Activated CD4-positive, alpha-beta T cell treated with anti-CD3 and anti-CD28 coated beads, Interleukin-10, Interleukin-2, amounts not matched to agents 100 ng/mL and 50 ng/mL, durations not matched to agents 16 hours and 8 hours (primary cell): ENCODE measurements around the gene PRODH2.

Experiments used
- DNase-seq: peaks from one replicate; pipeline ENCODE4 v3.0.0-alpha.2; 2020

Gene PRODH2, protein sequence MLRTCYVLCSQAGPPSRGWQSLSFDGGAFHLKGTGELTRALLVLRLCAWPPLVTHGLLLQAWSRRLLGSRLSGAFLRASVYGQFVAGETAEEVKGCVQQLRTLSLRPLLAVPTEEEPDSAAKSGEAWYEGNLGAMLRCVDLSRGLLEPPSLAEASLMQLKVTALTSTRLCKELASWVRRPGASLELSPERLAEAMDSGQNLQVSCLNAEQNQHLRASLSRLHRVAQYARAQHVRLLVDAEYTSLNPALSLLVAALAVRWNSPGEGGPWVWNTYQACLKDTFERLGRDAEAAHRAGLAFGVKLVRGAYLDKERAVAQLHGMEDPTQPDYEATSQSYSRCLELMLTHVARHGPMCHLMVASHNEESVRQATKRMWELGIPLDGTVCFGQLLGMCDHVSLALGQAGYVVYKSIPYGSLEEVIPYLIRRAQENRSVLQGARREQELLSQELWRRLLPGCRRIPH

DNA sequence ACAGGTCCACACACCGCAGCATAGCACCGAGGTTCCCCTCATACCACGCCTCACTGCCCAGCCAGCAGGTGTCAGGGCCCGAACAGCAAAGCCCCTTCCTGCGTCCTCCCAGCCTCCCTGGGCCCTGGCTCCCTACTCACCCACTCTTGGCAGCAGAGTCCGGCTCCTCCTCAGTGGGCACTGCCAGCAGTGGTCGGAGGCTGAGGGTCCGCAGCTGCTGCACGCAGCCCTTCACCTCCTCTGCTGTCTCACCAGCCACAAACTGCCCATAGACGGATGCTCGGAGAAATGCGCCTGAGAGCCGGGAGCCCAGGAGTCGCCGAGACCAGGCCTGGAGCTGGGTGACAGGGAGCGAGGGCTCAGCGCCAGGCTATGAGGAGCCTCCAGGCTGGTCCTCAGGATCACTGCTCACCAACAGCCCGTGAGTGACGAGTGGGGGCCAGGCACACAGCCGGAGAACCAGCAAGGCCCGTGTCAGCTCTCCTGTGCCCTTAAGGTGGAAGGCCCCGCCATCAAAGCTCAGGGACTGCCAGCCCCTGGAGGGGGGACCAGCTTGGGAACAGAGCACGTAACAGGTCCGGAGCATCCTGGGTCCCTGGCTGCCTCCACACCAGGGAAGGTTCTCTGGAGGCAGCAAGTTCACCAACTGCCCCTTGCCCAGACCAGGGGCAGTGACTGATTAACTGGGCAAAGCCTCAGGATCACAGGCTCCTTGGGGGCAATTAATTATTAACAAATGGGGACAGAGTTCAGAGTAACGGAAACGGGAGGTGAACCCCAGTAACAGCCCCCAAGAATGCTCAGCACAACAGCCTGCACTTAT is at the start of gene PRODH2:
Gene PRODH2, minus strand, starts transcription at position 626 of the 823 bp plus-strand sequence. Its CDS starts 40 bp downstream, at position 586.
- DNase-seq, result no peak

GRCh38 chr19:35861640-35862160 is 49.1 kb upstream of the PRODH2 start:
- DNase-seq, result no peak

DNA sequence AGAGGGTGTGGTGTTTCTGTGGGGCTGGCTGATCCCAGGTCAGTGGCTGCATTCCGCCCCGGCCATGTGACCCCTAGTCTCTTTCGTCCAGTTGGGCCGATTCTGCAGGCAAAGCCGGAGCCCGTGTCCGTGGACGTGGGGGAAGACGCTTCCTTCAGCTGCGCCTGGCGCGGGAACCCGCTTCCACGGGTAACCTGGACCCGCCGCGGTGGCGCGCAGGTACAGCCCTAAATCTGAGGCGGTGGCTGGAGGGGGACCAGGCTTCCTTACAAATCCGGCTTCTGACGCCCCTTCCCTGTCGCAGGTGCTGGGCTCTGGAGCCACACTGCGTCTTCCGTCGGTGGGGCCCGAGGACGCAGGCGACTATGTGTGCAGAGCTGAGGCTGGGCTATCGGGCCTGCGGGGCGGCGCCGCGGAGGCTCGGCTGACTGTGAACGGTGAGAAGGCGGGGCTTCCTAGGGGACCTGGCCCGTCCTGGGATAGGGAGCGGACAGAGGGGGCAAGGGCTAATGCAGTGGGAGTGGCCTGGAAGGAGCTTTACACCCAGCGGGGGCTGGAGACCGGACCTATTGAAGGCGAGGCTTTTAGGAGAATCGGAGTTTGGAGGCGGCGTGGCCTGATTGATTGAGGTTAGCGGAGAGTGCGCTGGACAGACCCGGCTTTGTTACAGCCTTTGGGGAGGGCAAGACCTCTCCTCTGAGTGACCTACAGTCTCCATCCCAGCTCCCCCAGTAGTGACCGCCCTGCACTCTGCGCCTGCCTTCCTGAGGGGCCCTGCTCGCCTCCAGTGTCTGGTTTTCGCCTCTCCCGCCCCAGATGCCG is 48.4 kb upstream of the PRODH2 start:
- no peak for DNase-seq

GRCh38 chr19:35860436-35860817 is 47.8 kb upstream of the PRODH2 start:
- no peak for DNase-seq

- no peak for DNase-seq
Measured at GRCh38 chr19:35859414-35859813, 46.8 kb upstream of the PRODH2 start.

DNA sequence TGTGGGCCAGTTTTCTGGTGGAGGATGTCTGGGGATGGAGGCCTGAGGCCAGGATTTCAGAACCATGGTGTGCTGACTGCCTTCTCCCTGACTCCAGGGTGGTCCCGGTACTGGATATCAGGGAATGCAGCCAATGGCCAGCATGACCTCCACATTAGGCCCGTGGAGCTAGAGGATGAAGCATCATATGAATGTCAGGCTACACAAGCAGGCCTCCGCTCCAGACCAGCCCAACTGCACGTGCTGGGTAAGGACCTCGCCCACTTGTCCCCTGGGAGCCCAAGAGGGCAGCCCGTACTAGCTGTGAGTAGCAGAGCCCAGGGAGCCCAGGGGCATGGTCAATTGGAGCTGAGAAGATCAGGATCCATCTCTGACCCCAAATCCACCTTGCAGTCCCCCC is 45.7 kb upstream of the PRODH2 start:
- DNase-seq, result no peak

DNA sequence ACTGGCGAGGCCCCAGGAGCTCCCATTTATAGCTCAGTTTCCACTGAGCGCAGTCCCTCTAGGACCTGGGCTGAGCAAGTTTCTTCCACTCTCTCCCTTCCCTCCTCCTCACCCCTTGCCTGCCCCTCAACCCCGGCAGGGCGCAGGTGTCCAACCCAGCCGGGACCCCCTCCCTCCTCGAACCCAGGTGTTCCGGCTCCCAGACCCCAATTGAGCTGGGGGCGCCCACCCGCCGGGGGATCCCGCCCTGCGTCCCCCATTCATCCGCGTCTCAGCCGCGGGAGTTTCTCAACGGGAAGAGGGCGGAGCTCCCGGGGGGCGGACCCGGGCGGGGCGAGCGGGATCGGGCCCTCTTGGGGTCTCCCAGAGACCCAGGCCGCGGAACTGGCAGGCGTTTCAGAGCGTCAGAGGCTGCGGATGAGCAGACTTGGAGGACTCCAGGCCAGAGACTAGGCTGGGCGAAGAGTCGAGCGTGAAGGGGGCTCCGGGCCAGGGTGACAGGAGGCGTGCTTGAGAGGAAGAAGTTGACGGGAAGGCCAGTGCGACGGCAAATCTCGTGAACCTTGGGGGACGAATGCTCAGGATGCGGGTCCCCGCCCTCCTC is 44.0 kb upstream of the PRODH2 start, which contains the start of gene KIRREL2:
Gene KIRREL2, plus strand, starts transcription at position 366 of the 604 bp plus-strand sequence. Its CDS starts 209 bp downstream, at position 575.
- DNase-seq, result no peak

DNA sequence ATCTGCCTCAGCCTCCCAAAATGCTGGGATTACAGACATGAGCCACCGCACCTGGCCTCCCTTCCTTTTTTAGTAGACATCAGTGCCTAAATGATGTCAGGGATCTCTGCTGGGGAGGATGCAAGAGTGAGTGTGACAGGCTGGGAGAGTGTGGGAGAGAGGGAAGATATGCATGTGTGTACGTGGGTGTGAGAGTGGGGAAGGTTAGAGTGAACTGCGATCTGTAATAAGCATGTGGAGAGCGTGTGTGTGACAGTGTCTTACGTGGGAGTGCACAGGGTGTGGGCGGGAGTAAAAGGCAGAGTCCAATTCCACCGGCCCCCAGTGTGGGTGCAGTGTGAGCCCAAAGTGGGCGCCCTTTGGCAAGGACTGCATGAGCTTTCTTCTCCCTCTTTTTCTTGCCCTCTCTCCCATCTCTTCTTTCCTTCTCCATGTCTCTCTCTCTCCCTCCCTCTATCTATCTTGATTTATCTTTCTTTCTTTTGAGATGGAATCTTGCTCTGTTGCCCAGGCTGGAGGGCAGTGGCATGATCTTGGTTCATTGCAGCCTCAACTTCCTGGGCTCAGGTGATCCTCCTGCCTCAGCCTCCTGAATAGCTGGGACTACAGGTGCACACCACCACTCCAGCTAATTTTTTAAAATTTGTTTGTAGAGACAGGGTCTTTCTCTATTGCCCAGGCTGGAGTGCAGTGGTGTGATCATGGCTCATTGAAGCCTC is 40.6 kb upstream of the PRODH2 start:
- DNase-seq, result no peak

DNA sequence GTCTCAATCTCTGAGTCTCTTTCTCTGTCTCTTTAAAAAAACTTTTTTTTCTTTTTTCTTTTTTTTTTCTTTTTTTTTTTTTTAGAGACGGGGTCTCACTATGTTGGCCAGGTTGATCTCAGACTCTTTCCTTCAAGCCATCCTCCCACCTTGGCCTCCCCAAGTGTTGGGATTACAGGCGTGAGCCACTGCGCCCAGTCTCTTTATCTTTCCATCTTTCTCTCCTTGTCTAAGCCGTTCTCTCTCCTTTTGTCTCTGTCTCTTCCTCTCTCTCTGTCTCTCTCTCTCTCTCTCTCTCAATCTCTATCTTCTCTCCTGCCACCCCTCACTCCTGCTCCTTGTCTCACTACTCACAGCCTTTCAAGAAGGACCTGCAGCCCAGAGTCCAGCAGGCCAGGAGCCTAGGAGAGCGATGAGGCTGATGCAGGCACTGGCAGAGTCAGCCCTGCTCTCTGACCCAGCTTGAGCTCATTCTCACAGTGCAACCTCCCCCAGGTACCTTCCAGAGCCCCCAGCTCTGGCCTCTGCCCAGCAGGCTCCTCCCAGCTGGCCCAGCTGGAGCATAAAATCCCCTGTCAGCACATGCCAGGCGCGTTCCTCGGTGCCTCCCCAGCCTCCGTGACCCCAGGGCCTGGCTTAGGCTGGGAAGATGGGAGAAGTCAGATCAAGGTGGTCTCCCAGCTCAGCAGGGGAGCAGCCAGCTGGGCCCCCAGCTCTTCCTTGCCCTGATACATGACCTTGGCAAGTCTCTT is 39.6 kb upstream of the PRODH2 start, which contains the start of gene NPHS1:
Gene NPHS1, minus strand, starts transcription at position 476 of the 752 bp plus-strand sequence. CDS start 667 bp downstream, outside the sequence.
- DNase-seq, result no peak

DNA sequence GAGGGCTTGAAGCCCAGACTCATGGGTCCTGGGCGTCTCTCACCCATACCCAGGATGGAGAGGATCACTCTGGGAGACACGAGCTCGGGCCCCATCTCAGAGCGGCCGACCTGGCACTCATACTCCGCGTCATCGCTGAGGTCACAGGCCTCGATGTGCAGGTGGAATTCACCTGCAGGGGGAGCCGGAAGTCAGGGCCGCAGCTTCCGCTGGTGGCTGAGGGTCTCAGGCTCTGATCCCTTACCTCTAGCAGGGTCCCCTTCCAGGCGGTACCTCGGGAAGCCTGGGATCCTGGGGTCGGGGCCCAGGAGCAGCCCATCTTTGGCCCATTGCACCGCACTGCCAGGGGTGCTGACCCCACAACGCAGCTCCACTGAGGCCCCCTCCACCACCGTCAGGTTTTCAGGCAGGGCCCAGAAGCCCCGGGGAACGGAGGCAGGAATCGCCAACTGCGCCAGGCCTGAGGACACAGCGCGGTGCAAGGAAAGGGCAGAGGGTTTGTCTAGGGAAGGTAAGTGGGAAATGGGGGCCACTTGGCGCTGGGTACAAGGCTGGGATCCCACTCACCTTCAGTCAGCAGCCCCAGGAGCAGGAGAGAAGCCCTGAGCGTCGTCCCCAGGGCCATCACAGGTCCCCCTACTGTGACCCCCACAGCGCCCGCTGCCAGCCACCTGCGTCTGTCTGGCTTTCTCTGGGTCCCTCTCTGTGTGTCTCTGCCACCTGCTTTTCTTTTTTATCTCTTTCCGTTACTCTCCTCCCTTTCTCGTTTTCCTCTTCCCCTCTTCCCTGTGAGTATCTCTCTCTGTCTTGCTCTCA is 38.8 kb upstream of the PRODH2 start:
- DNase-seq, result no peak

- DNase-seq, result no peak
Measured at GRCh38 chr19:35848919-35849505, 36.4 kb upstream of the PRODH2 start.

DNA sequence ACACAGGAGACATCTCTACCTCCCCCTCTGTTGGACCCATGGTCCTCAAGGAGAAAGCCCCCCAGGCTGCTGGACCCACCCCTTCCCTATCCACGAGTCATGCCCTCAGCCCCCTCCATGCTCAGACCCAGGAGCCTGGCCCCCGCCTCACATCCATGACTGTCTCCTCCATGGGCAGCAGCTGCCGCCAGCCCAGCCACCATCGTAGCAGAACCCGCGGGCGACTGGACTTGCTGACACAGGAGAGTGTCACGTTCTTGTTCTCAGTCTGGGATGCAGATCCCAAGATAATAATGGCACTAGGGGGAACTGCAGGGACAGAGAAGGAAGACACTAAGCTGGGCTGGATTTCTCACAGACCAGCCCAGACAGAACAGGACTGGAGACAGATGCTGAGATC is 35.8 kb upstream of the PRODH2 start:
- no peak for DNase-seq

- no peak for DNase-seq
Measured at GRCh38 chr19:35847911-35848310, 35.3 kb upstream of the PRODH2 start.

- DNase-seq, result no peak
Measured at GRCh38 chr19:35846038-35846668, 33.5 kb upstream of the PRODH2 start.

DNA sequence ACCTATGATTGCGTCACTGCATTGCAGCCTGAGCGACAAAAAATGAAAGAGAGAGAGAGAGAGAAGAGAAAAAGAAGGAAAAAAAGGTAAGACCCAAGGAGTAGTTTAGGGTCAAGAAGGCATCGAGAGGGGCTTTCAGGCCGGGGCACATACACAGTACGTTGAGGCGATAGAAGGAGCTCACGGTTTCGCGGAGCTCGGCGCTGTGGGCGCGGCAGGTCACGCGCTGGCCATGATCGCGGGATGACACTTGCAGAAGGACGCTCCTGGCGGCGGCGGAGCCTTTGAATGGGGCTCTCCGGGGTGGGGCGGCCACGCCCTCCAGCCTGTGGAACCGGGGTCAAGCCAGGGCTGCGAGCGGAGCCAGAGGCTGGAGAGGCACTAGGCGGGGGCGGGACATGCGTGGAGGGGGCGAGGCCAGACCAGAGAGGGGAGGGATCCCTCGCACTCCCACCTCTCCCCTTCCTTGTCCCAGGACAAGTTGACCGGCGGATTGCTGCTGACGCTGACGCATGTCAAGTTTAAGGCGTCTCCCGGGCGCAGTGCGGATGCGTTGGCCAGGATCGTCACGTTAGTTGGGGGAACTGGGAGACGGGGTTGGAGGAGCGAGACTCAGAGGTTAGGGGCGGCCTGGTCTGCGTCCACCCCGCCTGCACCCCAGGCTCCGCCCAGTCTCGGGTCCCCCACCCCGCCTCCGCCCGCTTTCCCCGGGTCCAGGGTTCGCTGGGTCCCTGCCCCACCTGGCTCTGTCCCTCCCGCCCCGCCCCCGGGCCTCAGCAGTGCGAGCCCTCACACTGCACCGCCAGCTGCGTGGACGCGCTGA is 32.8 kb upstream of the PRODH2 start:
- DNase-seq, result no peak

DNA sequence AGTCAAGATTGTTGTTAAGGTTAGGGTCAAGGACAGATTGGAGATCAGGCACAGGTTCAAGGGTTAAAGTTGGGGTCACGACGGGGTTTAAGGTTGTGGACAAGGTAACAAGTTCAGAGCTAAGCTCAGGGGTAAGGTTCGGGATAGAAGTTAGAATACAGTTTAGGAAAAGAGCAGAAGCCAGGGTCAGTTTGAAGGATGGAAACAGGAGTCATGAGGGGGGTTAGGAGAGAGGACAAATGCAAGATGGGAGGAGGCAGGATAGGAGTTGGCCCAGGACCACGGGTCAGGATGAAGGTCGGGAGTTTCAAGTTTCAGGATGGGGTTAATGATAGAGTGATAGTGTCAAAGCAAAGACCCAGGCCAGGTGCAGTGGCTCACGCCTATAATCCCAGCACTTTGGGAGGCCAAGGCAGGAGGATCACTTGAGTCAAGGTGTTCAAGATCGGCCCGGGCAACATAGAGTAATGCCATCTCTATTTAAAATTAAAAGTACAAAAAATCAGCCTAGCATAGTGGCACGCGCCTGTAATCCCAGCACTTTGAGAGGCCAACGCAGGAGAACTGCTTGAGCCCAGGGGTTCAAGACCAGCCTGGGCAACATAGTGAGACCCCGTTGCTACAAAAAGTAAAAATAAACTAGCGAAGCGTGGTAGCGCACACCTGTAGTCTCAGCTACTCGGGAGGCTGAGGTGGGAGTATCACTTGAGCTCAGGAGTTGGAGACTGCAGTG is 32.0 kb upstream of the PRODH2 start:
- DNase-seq, result no peak
